ENCODE measurements around the gene FCHSD1.
"Not testable (repeated sequence)": the region's sequence is repeated elsewhere in the genome, so short reads cannot be mapped to it uniquely, and the experiment has no call there.

FCHSD1 gene

GRCh38 chr5:141615991-141616720 is 35.1 kb downstream of the FCHSD1 start:
- DNase-seq, result no peak

GRCh38 chr5:141613344-141613743 is 37.9 kb downstream of the FCHSD1 start:
- no peak for DNase-seq

GRCh38 chr5:141611289-141611688 is 39.9 kb downstream of the FCHSD1 start:
- DNase-seq, result no peak

GRCh38 chr5:141609921-141610320 is 41.3 kb downstream of the FCHSD1 start:
- DNase-seq, result not testable (repeated sequence)

GRCh38 chr5:141609044-141609443 is 42.2 kb downstream of the FCHSD1 start:
- DNase-seq, result no peak

- no peak for DNase-seq
These were observed 42.7 kb downstream of the FCHSD1 start for GRCh38 chr5:141608557-141608956.

- no peak for DNase-seq
These were observed 43.2 kb downstream of the FCHSD1 start for GRCh38 chr5:141608046-141608445.

GRCh38 chr5:141605523-141606277 is 45.5 kb downstream of the FCHSD1 start:
- DNase-seq, result peak; percentile 75

GRCh38 chr5:141603923-141604717 is 47.1 kb downstream of the FCHSD1 start:
- DNase-seq, result no peak

- DNase-seq, result no peak
These were observed 48.6 kb downstream of the FCHSD1 start for GRCh38 chr5:141602606-141603005.

GRCh38 chr5:141598391-141599345 is 52.5 kb downstream of the FCHSD1 start:
- DNase-seq, result no peak

GRCh38 chr5:141597814-141598213 is 53.4 kb downstream of the FCHSD1 start:
- no peak for DNase-seq

- DNase-seq, result no peak
These were observed 53.8 kb downstream of the FCHSD1 start for GRCh38 chr5:141597394-141597793.

GRCh38 chr5:141596867-141597266 is 54.4 kb downstream of the FCHSD1 start:
- DNase-seq, result no peak

- no peak for DNase-seq
These were observed 61.1 kb downstream of the FCHSD1 start for GRCh38 chr5:141590127-141590526.
